SK-N-SH (cell line): Measurements from ENCODE around the gene BACE1-AS. TPM values are rescaled to one million over a fixed set of nuclear protein-coding genes. Genes with fewer than 3 reads are reported as not detected.

Experiments
- CTCF ChIA-PET: fragments of 300-600, 350-600 bp; formaldehyde crosslinking; extraction: SDS; loops from one replicate; lab custom pipeline; 2021; lab: Yijun Ruan, JAX
- POLR2A ChIA-PET: fragments of 350-600 bp; sonication (Branson Sonifier 250); formaldehyde crosslinking; extraction: SDS; loops from one replicate; lab custom pipeline; 2020; ENCODE audit warnings: antibody characterized with exemption, inconsistent platforms; lab: Yijun Ruan, JAX
- DNase-seq: peaks from one replicate; pipeline ENCODE4 v3.0.0; 2012
- H2AFZ ChIP-seq: fragments of 200-600 bp; sonication (generic); 2 replicates; pipeline ENCODE4 v1.8.1; 2016; ENCODE audit warnings: antibody characterized with exemption, mild to moderate bottlenecking, low read depth
- H3F3A ChIP-seq: fragments of 200-600 bp; sonication (generic); replicated peaks from 2 replicates; pipeline ENCODE3; 2016; ENCODE audit warnings: antibody characterized with exemption, mild to moderate bottlenecking; ENCODE audit not compliant: insufficient read depth
- H3K27ac ChIP-seq, 2 experiments: fragments of 200-500 bp in 1 of 2; fragments of 200-600 bp in 1 of 2; sonication (Bioruptor generic) in 1 of 2; sonication (generic), shearing (Covaris generic) in 1 of 2; 2 replicates each; pipeline versions ENCODE4 v1.5.1 to v1.6.1; 2014 to 2016; ENCODE audit warnings: low read depth in 2 of 2, inconsistent platforms in 1 of 2, low read length in 1 of 2, mild to moderate bottlenecking in 1 of 2, mixed read lengths in 1 of 2
- H3K27me3 ChIP-seq: fragments of 200-600 bp; sonication (generic), shearing (Covaris generic); 2 replicates; pipeline ENCODE4 v1.6.1; 2016; ENCODE audit warnings: mixed run types; ENCODE audit not compliant: insufficient read depth
- H3K36me3 ChIP-seq, 2 experiments: fragments of 200-500 bp in 1 of 2; fragments of 200-600 bp in 1 of 2; sonication (Bioruptor generic) in 1 of 2; sonication (generic) in 1 of 2; replicated peaks in 1 of 2; 2 replicates each; pipeline versions ENCODE3 to v1.5.1; 2014 to 2016; ENCODE audit warnings: low read length in 1 of 2, mild to moderate bottlenecking in 1 of 2; ENCODE audit not compliant: insufficient read depth in 2 of 2, control insufficient read depth in 1 of 2
- H3K4me1 ChIP-seq, 2 experiments: fragments of 200-500 bp in 1 of 2; fragments of 200-600 bp in 1 of 2; sonication (Bioruptor generic) in 1 of 2; sonication (generic), shearing (Covaris generic) in 1 of 2; 2 replicates each; pipeline versions ENCODE4 v1.5.1 to v1.6.1; 2014 to 2016; ENCODE audit warnings: low read depth in 1 of 2, low read length in 1 of 2, mixed run types in 1 of 2; ENCODE audit not compliant: insufficient read depth in 2 of 2, control insufficient read depth in 1 of 2
- H3K4me2 ChIP-seq: fragments of 200-600 bp; sonication (generic), shearing (Covaris generic); 2 replicates; pipeline ENCODE4 v1.6.1; 2017; ENCODE audit warnings: mixed run types
- H3K4me3 ChIP-seq, 2 experiments: fragments of 200-500 bp in 1 of 2; fragments of 200-600 bp in 1 of 2; sonication (Bioruptor generic) in 1 of 2; sonication (generic), shearing (Covaris generic) in 1 of 2; 2 replicates each; pipeline versions ENCODE4 v1.5.1 to v1.8.1; 2014 to 2016; ENCODE audit warnings: low read depth in 2 of 2, inconsistent platforms in 1 of 2, low read length in 1 of 2, mild to moderate bottlenecking in 1 of 2, mixed read lengths in 1 of 2, moderate library complexity in 1 of 2
- H3K79me2 ChIP-seq: fragments of 200-600 bp; sonication (generic); 2 replicates; pipeline ENCODE4 v1.8.1; 2017; ENCODE audit warnings: mild to moderate bottlenecking; ENCODE audit not compliant: insufficient read depth
- H3K9ac ChIP-seq: fragments of 200-600 bp; sonication (generic); 2 replicates; pipeline ENCODE4 v1.6.1; 2017; ENCODE audit warnings: mixed run types
- H3K9me2 ChIP-seq: fragments of 200-600 bp; sonication (generic); 2 replicates; pipeline ENCODE4 v1.6.1; 2017; ENCODE audit warnings: mixed run types
- H3K9me3 ChIP-seq: fragments of 200-600 bp; sonication (generic); 2 replicates; pipeline ENCODE4 v1.6.1; 2017; ENCODE audit warnings: mixed run types, mild to moderate bottlenecking, moderate library complexity
- H4K20me1 ChIP-seq: fragments of 200-600 bp; sonication (generic); 2 replicates; pipeline ENCODE4 v1.6.1; 2017; ENCODE audit warnings: mild to moderate bottlenecking, mixed run types; ENCODE audit not compliant: insufficient read depth
- CHD2 ChIP-seq: fragments of 150-350 bp; IDR thresholded peaks from 2 replicates; pipeline ENCODE4 v1.6.1; 2018; ENCODE audit warnings: low read length; ENCODE audit not compliant: partially characterized antibody
- ELF1 ChIP-seq: IDR thresholded peaks from 2 replicates; pipeline ENCODE4 v1.4.0; 2012
- EP300 ChIP-seq, 2 experiments: IDR thresholded peaks; 2 replicates each; pipeline versions ENCODE4 v1.4.0 to v1.6.1; 2012; ENCODE audit warnings: borderline replicate concordance in 1 of 2, low read depth in 1 of 2, low read length in 1 of 2
- EZH2phosphoT487 ChIP-seq: fragments of 200-600 bp; sonication (generic); IDR thresholded peaks from 2 replicates; pipeline ENCODE4 v1.6.1; 2017; ENCODE audit warnings: low read depth, mixed run types, mild to moderate bottlenecking, antibody characterized with exemption, moderate library complexity, borderline replicate concordance
- FOSL2 ChIP-seq: IDR thresholded peaks from 2 replicates; pipeline ENCODE4 v1.4.0; 2012; ENCODE audit warnings: low read depth, mild to moderate bottlenecking, moderate library complexity, borderline replicate concordance
- FOXJ3 ChIP-seq: sonication (generic); formaldehyde crosslinking; IDR thresholded peaks from 2 replicates; pipeline ENCODE4 v1.5.1; 2020; ENCODE audit warnings: mild to moderate bottlenecking, missing genetic modification reagents
- GABPA ChIP-seq: IDR thresholded peaks from 2 replicates; pipeline ENCODE4 v1.4.0; 2012; ENCODE audit warnings: low read depth, mild to moderate bottlenecking
- GATA2 ChIP-seq: sonication (generic); formaldehyde crosslinking; IDR thresholded peaks from 2 replicates; pipeline ENCODE4 v1.5.0; 2020; ENCODE audit warnings: mild to moderate bottlenecking, missing genetic modification reagents
- JUND ChIP-seq: IDR thresholded peaks from 2 replicates; pipeline ENCODE4 v1.4.0; 2012
- MEF2A ChIP-seq: IDR thresholded peaks from 2 replicates; pipeline ENCODE4 v1.4.0; 2012; ENCODE audit warnings: low read depth, borderline replicate concordance
- MXI1 ChIP-seq: IDR thresholded peaks from 2 replicates; pipeline ENCODE4 v1.6.1; 2012; ENCODE audit warnings: mild to moderate bottlenecking, low read depth, low read length, improper control_type of control experiment
- NFIC ChIP-seq: IDR thresholded peaks from 2 replicates; pipeline ENCODE4 v1.4.0; 2012; ENCODE audit warnings: borderline replicate concordance
- POLR2AphosphoS5 ChIP-seq: IDR thresholded peaks from 2 replicates; pipeline ENCODE4 v1.6.1; 2012; ENCODE audit warnings: low read depth, low read length
- RAD21 ChIP-seq: IDR thresholded peaks from 2 replicates; pipeline ENCODE4 v1.6.1; 2012; ENCODE audit warnings: mild to moderate bottlenecking, low read length
- RXRA ChIP-seq: IDR thresholded peaks from 2 replicates; pipeline ENCODE4 v1.4.0; 2012; ENCODE audit warnings: low read depth, mild to moderate bottlenecking, borderline replicate concordance
- SMC3 ChIP-seq: IDR thresholded peaks from 2 replicates; pipeline ENCODE4 v1.6.1; 2012; ENCODE audit warnings: low read depth, low read length, improper control_type of control experiment
- TAF1 ChIP-seq: IDR thresholded peaks from 2 replicates; pipeline ENCODE4 v1.6.1; 2012; ENCODE audit warnings: low read depth, mild to moderate bottlenecking, low read length, moderate library complexity, borderline replicate concordance
- TCF12 ChIP-seq: IDR thresholded peaks from 2 replicates; pipeline ENCODE4 v1.4.0; 2012
- TEAD4 ChIP-seq: IDR thresholded peaks from 2 replicates; pipeline ENCODE4 v1.4.0; 2012; ENCODE audit warnings: mild to moderate bottlenecking, borderline replicate concordance; ENCODE audit not compliant: insufficient read depth
- USF2 ChIP-seq: fragments of 150-350 bp; IDR thresholded peaks from 2 replicates; pipeline ENCODE4 v1.6.1; 2017; ENCODE audit warnings: antibody characterized with exemption, low read length, low read depth, borderline replicate concordance
- YY1 ChIP-seq: IDR thresholded peaks from 2 replicates; pipeline ENCODE4 v1.4.0; 2012; ENCODE audit warnings: low read depth, mild to moderate bottlenecking
- WGBS: methylation state at CpG from one replicate; pipeline ENCODE4 v1.1.6; 2017; ENCODE audit warnings: low lambda C conversion rate; 5-methylcytosine and 5-hydroxymethylcytosine counted together
- polyA plus RNA-seq, 3 experiments: library from polyadenylated mRNA; depleted of rRNA; stranded (reverse); fragments of >200 nt; gene quantifications; 2 replicates each; pipeline ENCODE4 v1.2.3, GENCODE V29; 2012
- TF ChIP-seq, protein P1 (sequence below): IDR thresholded peaks from 2 replicates; pipeline ENCODE4 v1.6.1; 2012; ENCODE audit warnings: mild to moderate bottlenecking, low read depth, low read length, moderate library complexity

The BACE1-AS gene
- polyA plus RNA-seq, 1 of the 3 experiments (the other 2 are of a cell fraction), result 5.7 TPM

DNA sequence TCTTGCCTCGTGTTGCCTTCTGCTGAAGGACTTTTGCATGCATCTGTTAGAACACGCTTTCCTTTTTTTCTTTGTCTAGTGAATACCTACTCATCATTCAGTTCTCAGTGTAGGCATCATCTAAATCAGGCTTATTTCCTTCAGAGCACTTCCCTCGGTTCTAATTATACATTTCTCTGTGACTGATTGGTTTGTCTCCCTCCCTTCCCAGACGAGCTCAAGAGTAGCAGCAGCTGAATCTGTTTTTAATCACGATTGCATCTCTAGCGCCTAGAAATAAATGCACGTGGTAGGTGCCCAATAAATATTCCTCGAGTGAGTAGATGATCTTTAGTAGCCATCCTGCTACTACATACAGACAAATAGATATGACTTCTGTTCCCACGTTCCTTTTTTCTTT is 42.8 kb downstream of the BACE1-AS start (continued):
- TF ChIP-seq CHD2, result no peak
- no peak for TF ChIP-seq EP300 (IDR thresholded peaks at IDR 0.05; ENCODE audit: borderline replicate concordance in 1 of 2, low read depth in 1 of 2, low read length in 1 of 2)
- TF ChIP-seq FOXJ3 (CRISPR knock-in tag), result no peak
- TF ChIP-seq RXRA, result no peak
- no peak for TF ChIP-seq POLR2AphosphoS5

- H3K4me3 ChIP-seq, result no peak overlapping the region
- no peaks in the 10 kb centered on the region for H3K9me2 ChIP-seq
- no peak overlapping the region for H2AFZ ChIP-seq
- no peaks in the 10 kb centered on the region for H3K27me3 ChIP-seq
- no peak for DNase-seq
- no peak overlapping the region for H3K27ac ChIP-seq
- CTCF ChIA-PET, result no interaction called here
- H3K9ac ChIP-seq, result no peak overlapping the region
- H4K20me1 ChIP-seq, result 0 out of 2 replicates have a peak, but pooled peaks cover under 1% of the 10 kb centered on the region
- peaks cover 36% of the 10 kb centered on the region for H3K79me2 ChIP-seq
- no peaks in the 10 kb centered on the region for H3K9me3 ChIP-seq
- H3K4me1 ChIP-seq, result peaks cover 2 to 3% of the 10 kb centered on the region in 2 experiments; a peak in 2 of 4 replicates
- TF ChIP-seq RXRA (no peak), EP300 (IDR thresholded peaks at IDR 0.05; ENCODE audit: borderline replicate concordance in 1 of 2, low read depth in 1 of 2, low read length in 1 of 2) (no peak), EZH2phosphoT487 (no peak), MXI1 (no peak), GATA2 (CRISPR knock-in tag) (no peak), RAD21 (no peak), TEAD4 (no peak), FOSL2 (no peak), TCF12 (no peak), NFIC (no peak), GABPA (no peak), SMC3 (no peak), FOXJ3 (CRISPR knock-in tag) (no peak), JUND (no peak), USF2 (no peak), YY1 (no peak), MEF2A (no peak), ELF1 (no peak), TAF1 (no peak)
- TF ChIP-seq, protein P1, sequence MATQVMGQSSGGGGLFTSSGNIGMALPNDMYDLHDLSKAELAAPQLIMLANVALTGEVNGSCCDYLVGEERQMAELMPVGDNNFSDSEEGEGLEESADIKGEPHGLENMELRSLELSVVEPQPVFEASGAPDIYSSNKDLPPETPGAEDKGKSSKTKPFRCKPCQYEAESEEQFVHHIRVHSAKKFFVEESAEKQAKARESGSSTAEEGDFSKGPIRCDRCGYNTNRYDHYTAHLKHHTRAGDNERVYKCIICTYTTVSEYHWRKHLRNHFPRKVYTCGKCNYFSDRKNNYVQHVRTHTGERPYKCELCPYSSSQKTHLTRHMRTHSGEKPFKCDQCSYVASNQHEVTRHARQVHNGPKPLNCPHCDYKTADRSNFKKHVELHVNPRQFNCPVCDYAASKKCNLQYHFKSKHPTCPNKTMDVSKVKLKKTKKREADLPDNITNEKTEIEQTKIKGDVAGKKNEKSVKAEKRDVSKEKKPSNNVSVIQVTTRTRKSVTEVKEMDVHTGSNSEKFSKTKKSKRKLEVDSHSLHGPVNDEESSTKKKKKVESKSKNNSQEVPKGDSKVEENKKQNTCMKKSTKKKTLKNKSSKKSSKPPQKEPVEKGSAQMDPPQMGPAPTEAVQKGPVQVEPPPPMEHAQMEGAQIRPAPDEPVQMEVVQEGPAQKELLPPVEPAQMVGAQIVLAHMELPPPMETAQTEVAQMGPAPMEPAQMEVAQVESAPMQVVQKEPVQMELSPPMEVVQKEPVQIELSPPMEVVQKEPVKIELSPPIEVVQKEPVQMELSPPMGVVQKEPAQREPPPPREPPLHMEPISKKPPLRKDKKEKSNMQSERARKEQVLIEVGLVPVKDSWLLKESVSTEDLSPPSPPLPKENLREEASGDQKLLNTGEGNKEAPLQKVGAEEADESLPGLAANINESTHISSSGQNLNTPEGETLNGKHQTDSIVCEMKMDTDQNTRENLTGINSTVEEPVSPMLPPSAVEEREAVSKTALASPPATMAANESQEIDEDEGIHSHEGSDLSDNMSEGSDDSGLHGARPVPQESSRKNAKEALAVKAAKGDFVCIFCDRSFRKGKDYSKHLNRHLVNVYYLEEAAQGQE, result no peak
- no peak overlapping the region for H3K4me2 ChIP-seq
- 96% methylated on average over 6 of the region's 6 CpGs for WGBS
- H3F3A ChIP-seq, result no peaks in the 10 kb centered on the region
- POLR2A ChIA-PET, result no interaction called here
- H3K36me3 ChIP-seq, result peaks cover 13 to 25% of the 10 kb centered on the region in 2 experiments
These were observed 43.8 kb downstream of the BACE1-AS start for GRCh38 chr11:117334896-117335295.
